HepG2 (cell line): ENCODE measurements around the gene TADA2A.

ENCODE experiments used
- ARNT ChIP-seq: fragments of 450-650 bp; IDR thresholded peaks from 2 replicates; pipeline ENCODE4 v1.6.1; 2017
- POLR2A ChIP-seq, 2 experiments: IDR thresholded peaks; 2 replicates each; pipeline ENCODE4 v1.6.1; 2011; ENCODE audit warnings: low read depth in 2 of 2, low read length in 2 of 2, mild to moderate bottlenecking in 1 of 2, moderate library complexity in 1 of 2; ENCODE audit not compliant: insufficient read depth in 1 of 2
- TF ChIP-seq, protein P1 (sequence below): sonication (generic); formaldehyde crosslinking; IDR thresholded peaks from 2 replicates; pipeline ENCODE4 v1.9.0; 2021; ENCODE audit warnings: missing genetic modification reagents, mild to moderate bottlenecking, borderline replicate concordance
- TF ChIP-seq, protein P2 (sequence below): IDR thresholded peaks from 2 replicates; pipeline ENCODE4 v1.6.1; 2012; ENCODE audit warnings: low read depth, low read length, improper control_type of control experiment

DNA sequence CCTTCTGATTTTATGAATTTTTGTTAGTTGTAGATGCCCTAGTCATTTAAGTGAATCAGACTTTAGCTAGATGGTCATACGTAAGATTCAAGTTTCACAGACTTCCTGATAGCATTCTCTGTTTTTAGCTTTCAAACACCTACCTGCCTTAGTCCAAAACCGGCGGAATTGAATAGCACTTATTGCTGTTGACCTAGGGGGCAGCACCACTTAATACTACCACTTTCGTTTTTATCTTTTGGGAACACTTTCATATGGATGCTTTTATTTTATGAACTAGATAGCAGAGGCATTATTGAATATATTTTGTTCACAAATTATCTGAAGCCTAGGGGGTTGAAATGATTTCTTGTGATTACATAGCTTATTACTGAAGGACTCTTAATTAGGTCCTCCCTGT, 31.5 kb downstream of the TADA2A start:
- TF ChIP-seq, protein P1, sequence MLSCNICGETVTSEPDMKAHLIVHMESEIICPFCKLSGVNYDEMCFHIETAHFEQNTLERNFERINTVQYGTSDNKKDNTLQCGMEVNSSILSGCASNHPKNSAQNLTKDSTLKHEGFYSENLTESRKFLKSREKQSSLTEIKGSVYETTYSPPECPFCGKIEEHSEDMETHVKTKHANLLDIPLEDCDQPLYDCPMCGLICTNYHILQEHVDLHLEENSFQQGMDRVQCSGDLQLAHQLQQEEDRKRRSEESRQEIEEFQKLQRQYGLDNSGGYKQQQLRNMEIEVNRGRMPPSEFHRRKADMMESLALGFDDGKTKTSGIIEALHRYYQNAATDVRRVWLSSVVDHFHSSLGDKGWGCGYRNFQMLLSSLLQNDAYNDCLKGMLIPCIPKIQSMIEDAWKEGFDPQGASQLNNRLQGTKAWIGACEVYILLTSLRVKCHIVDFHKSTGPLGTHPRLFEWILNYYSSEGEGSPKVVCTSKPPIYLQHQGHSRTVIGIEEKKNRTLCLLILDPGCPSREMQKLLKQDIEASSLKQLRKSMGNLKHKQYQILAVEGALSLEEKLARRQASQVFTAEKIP (CRISPR knock-in tag): no peak
- TF ChIP-seq ARNT: no peak
- TF ChIP-seq, protein P2, sequence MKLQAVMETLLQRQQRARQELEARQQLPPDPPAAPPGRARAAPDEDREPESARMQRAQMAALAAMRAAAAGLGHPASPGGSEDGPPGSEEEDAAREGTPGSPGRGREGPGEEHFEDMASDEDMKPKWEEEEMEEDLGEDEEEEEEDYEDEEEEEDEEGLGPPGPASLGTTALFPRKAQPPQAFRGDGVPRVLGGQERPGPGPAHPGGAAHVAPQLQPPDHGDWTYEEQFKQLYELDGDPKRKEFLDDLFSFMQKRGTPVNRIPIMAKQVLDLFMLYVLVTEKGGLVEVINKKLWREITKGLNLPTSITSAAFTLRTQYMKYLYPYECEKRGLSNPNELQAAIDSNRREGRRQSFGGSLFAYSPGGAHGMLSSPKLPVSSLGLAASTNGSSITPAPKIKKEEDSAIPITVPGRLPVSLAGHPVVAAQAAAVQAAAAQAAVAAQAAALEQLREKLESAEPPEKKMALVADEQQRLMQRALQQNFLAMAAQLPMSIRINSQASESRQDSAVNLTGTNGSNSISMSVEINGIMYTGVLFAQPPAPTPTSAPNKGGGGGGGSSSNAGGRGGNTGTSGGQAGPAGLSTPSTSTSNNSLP: no peak
- no peak for TF ChIP-seq POLR2A (IDR thresholded peaks at IDR 0.05; ENCODE audit: insufficient read depth in 1 of 2, low read depth in 2 of 2, low read length in 2 of 2)
